Measurements from ENCODE around the gene P2RX5. TPM values are rescaled to one million over a fixed set of nuclear protein-coding genes. Genes with fewer than 3 reads are reported as not detected.

P2RX5 gene
- total RNA-seq, 1 donor from 2014 or later = 2.9 TPM

- no peak for DNase-seq (ENCODE audit: extremely low read depth, low read depth, low spot score)
Observed at GRCh38 chr17:3658784-3659449, 37.0 kb downstream of the P2RX5 start.

GRCh38 chr17:3657874-3658783 lies 37.8 kb downstream of the P2RX5 start:
- no peak for DNase-seq (ENCODE audit: extremely low read depth, low read depth, low spot score)

- DNase-seq (ENCODE audit: extremely low read depth, low read depth, low spot score) = no peak
Observed at GRCh38 chr17:3657588-3657869, 38.4 kb downstream of the P2RX5 start.

- no peak for DNase-seq (ENCODE audit: extremely low read depth, low read depth, low spot score)
Observed at GRCh38 chr17:3656755-3657587, 39.0 kb downstream of the P2RX5 start.

- DNase-seq (ENCODE audit: extremely low read depth, low read depth, low spot score) = no peak
Observed at GRCh38 chr17:3656353-3656752, 39.6 kb downstream of the P2RX5 start.

- no peak for DNase-seq (ENCODE audit: extremely low read depth, low read depth, low spot score)
Observed at GRCh38 chr17:3655766-3656165, 40.2 kb downstream of the P2RX5 start.

- no peak for DNase-seq (ENCODE audit: extremely low read depth, low read depth, low spot score)
Observed at GRCh38 chr17:3647769-3648555, 48.0 kb downstream of the P2RX5 start.

GRCh38 chr17:3647251-3647650 lies 48.7 kb downstream of the P2RX5 start:
- no peak for DNase-seq (ENCODE audit: extremely low read depth, low read depth, low spot score)

GRCh38 chr17:3645310-3645709 lies 50.6 kb downstream of the P2RX5 start:
- DNase-seq (ENCODE audit: extremely low read depth, low read depth, low spot score) = no peak

GRCh38 chr17:3643889-3644349 lies 52.0 kb downstream of the P2RX5 start:
- DNase-seq (ENCODE audit: extremely low read depth, low read depth, low spot score) = no peak

GRCh38 chr17:3641717-3642486 lies 54.1 kb downstream of the P2RX5 start:
- no peak for DNase-seq (ENCODE audit: extremely low read depth, low read depth, low spot score)

GRCh38 chr17:3641014-3641413 lies 54.9 kb downstream of the P2RX5 start:
- DNase-seq (ENCODE audit: extremely low read depth, low read depth, low spot score) = no peak

- no peak for DNase-seq (ENCODE audit: extremely low read depth, low read depth, low spot score)
Observed at GRCh38 chr17:3639981-3640596, 55.9 kb downstream of the P2RX5 start.

GRCh38 chr17:3636908-3637373 lies 59.0 kb downstream of the P2RX5 start:
- no peak for DNase-seq (ENCODE audit: extremely low read depth, low read depth, low spot score)

- peak; percentile 52 for DNase-seq (ENCODE audit: extremely low read depth, low read depth, low spot score)
Observed at GRCh38 chr17:3636154-3636907, 59.6 kb downstream of the P2RX5 start, which contains the start of the genes CTNS and SHPK. Gene CTNS (plus strand): TSS chr17:3636760. CDS start chr17:3640207, 3,447 bp downstream. Gene SHPK (minus strand): TSS chr17:3636250. CDS start chr17:3636219, 31 bp downstream.

GRCh38 chr17:3635474-3636153 lies 60.3 kb downstream of the P2RX5 start:
- no peak for DNase-seq (ENCODE audit: extremely low read depth, low read depth, low spot score)

GRCh38 chr17:3632287-3632686 lies 63.7 kb downstream of the P2RX5 start:
- DNase-seq (ENCODE audit: extremely low read depth, low read depth, low spot score) = no peak

- DNase-seq (ENCODE audit: extremely low read depth, low read depth, low spot score) = no peak
Observed at GRCh38 chr17:3630781-3631180, 65.2 kb downstream of the P2RX5 start.
